A549 (cell line): ENCODE data around the gene CLMN. TPM values are rescaled to one million over a fixed set of nuclear protein-coding genes. Genes with fewer than 3 reads are reported as not detected.
A peak's percentile ranks its signal among the peaks of the same experiment; 100 is the strongest.

ENCODE experiments used
- ATAC-seq, 2 experiments: fragments of 200-7000 bp in 1 of 2; fragments of >200 bp in 1 of 2; cut with Nextera tagmentation in 1 of 2; cut with Tn5 transposase in 1 of 2; 3 replicates each; pipeline versions ENCODE4 v1.8.0 to v1.9.1; 2018 to 2020; ENCODE audit warnings: mild to moderate bottlenecking in 1 of 2, moderate library complexity in 1 of 2
- CTCF ChIA-PET: fragments of 300-600 bp; sonication (Branson Sonifier 250); formaldehyde crosslinking; extraction: SDS; loops from one replicate; lab custom pipeline; 2021; ENCODE audit warnings: antibody characterized with exemption, inconsistent platforms; lab: Yijun Ruan, JAX
- POLR2A ChIA-PET: fragments of 350-600 bp; formaldehyde crosslinking; extraction: SDS; loops from one replicate; lab custom pipeline; 2021; ENCODE audit warnings: antibody characterized with exemption, inconsistent platforms; lab: Yijun Ruan, JAX
- DNase-seq, 2 experiments: peaks; one replicate each; pipeline versions ENCODE4 v3.0.0 to v3.0.0-alpha.2; 2011 to 2016; ENCODE audit warnings: low read depth in 1 of 2, low spot score in 1 of 2
- FAIRE-seq: peaks from 2 replicates; lab custom pipeline; 2011; peaks lifted over from hg19 to GRCh38; lab: Jason Lieb, UNC
- H3K27ac ChIP-seq, 2 experiments: fragments of >200 bp; sonication (Bioruptor Twin); formaldehyde crosslinking; 3 replicates each; pipeline ENCODE4 v1.5.1; 2016 to 2017
- H3K4me1 ChIP-seq: fragments of >200 bp; sonication (Bioruptor Twin); formaldehyde crosslinking; 3 replicates; pipeline ENCODE4 v1.6.1; 2016
- H3K4me2 ChIP-seq: fragments of >200 bp; sonication (Bioruptor Twin); formaldehyde crosslinking; 3 replicates; pipeline ENCODE4 v1.6.1; 2016
- H3K4me3 ChIP-seq: fragments of >200 bp; sonication (Bioruptor Twin); formaldehyde crosslinking; 3 replicates; pipeline ENCODE4 v1.5.1; 2016
- H3K9me3 ChIP-seq: fragments of >200 bp; sonication (Bioruptor Twin); formaldehyde crosslinking; 3 replicates; pipeline ENCODE4 v1.6.1; 2016
- BCL3 ChIP-seq: fragments of >200 bp; sonication (Bioruptor Twin); formaldehyde crosslinking; IDR thresholded peaks from 3 replicates; pipeline ENCODE4 v1.6.1; 2016
- BHLHE40 ChIP-seq: IDR thresholded peaks from 2 replicates; pipeline ENCODE4 v1.6.1; 2012; ENCODE audit warnings: low read depth, low read length, inconsistent platforms
- CEBPB ChIP-seq, 2 experiments: fragments of >200 bp in 1 of 2; sonication (Bioruptor Twin) in 1 of 2; formaldehyde crosslinking in 1 of 2; IDR thresholded peaks; 2 replicates each; pipeline ENCODE4 v1.6.1; 2012 to 2016
- CTCF ChIP-seq: fragments of >200 bp; sonication (Bioruptor Twin); formaldehyde crosslinking; IDR thresholded peaks from 3 replicates; pipeline ENCODE4 v1.5.1; 2016
- EHF ChIP-seq: fragments of 250-450 bp; sonication (Bioruptor Pico); IDR thresholded peaks from 2 replicates; pipeline ENCODE4 v1.5.0; 2020; ENCODE audit warnings: mild to moderate bottlenecking
- EP300 ChIP-seq, 2 experiments: fragments of >200 bp; sonication (Bioruptor Twin); formaldehyde crosslinking; IDR thresholded peaks; 2 replicates in 1 of 2; 3 replicates in 1 of 2; pipeline ENCODE4 v1.6.1; 2016 to 2017
- ESRRA ChIP-seq: fragments of 150-350 bp; IDR thresholded peaks from 2 replicates; pipeline ENCODE4 v1.6.1; 2014; ENCODE audit warnings: mild to moderate bottlenecking, low read length, borderline replicate concordance
- FOXS1 ChIP-seq: fragments of 250-450 bp; sonication (Bioruptor Pico); IDR thresholded peaks from 2 replicates; pipeline ENCODE4 v1.5.0; 2020; ENCODE audit warnings: mild to moderate bottlenecking, moderate library complexity
- GATA3 ChIP-seq: IDR thresholded peaks from 2 replicates; pipeline ENCODE4 v1.6.1; 2012; ENCODE audit warnings: borderline replicate concordance
- HOXB13 ChIP-seq: fragments of 250-450 bp; sonication (Bioruptor Pico); IDR thresholded peaks from 2 replicates; pipeline ENCODE4 v1.5.0; 2020; ENCODE audit warnings: low read depth, mild to moderate bottlenecking, moderate library complexity
- JUN ChIP-seq, 2 experiments: fragments of >200 bp; sonication (Bioruptor Twin); formaldehyde crosslinking; IDR thresholded peaks; 2 replicates in 1 of 2; 3 replicates in 1 of 2; pipeline ENCODE4 v1.6.1; 2016 to 2017
- MAX ChIP-seq: IDR thresholded peaks from 2 replicates; pipeline ENCODE4 v1.6.1; 2012
- MAZ ChIP-seq: fragments of 150-350 bp; IDR thresholded peaks from 2 replicates; pipeline ENCODE4 v1.6.1; 2014; ENCODE audit warnings: antibody characterized with exemption, low read depth, low read length, borderline replicate concordance
- MYC ChIP-seq: IDR thresholded peaks from 2 replicates; pipeline ENCODE4 v1.6.1; 2012; ENCODE audit warnings: mild to moderate bottlenecking, inconsistent platforms, low read length, improper control_type of control experiment, borderline replicate concordance
- NFE2L2 ChIP-seq: fragments of 150-350 bp; conservative IDR thresholded peaks from 2 replicates; pipeline ENCODE4 v1.6.1; 2014; ENCODE audit warnings: low read length
- NPAS2 ChIP-seq: fragments of 250-450 bp; sonication (Bioruptor Pico); IDR thresholded peaks from 2 replicates; pipeline ENCODE4 v1.8.0; 2022; ENCODE audit warnings: mild to moderate bottlenecking, moderate library complexity, borderline replicate concordance
- NR3C1 ChIP-seq: fragments of >200 bp; sonication (Bioruptor Twin); formaldehyde crosslinking; IDR thresholded peaks from 3 replicates; pipeline ENCODE4 v1.6.1; 2017
- PBX3 ChIP-seq: IDR thresholded peaks from 2 replicates; pipeline ENCODE4 v1.6.1; 2012
- PHF8 ChIP-seq: fragments of 200-600 bp; sonication (generic); IDR thresholded peaks from 2 replicates; pipeline ENCODE4 v1.6.1; 2016; ENCODE audit warnings: low read depth, mild to moderate bottlenecking, antibody characterized with exemption, moderate library complexity, borderline replicate concordance
- POLR2A ChIP-seq: IDR thresholded peaks from 2 replicates; pipeline ENCODE4 v1.6.1; 2012; ENCODE audit warnings: mild to moderate bottlenecking, low read length
- POLR2AphosphoS2 ChIP-seq: conservative IDR thresholded peaks from 2 replicates; pipeline ENCODE4 v1.6.1; 2012; ENCODE audit warnings: low read length, improper control_type of control experiment, inconsistent platforms
- RAD21 ChIP-seq, 2 experiments: fragments of >200 bp in 1 of 2; sonication (Bioruptor Twin) in 1 of 2; formaldehyde crosslinking in 1 of 2; IDR thresholded peaks in 1 of 2; conservative IDR thresholded peaks in 1 of 2; 2 replicates in 1 of 2; 3 replicates in 1 of 2; pipeline ENCODE4 v1.6.1; 2012 to 2018; ENCODE audit warnings: inconsistent platforms in 1 of 2
- RARB ChIP-seq: fragments of 250-450 bp; sonication (Bioruptor Pico); IDR thresholded peaks from 2 replicates; pipeline ENCODE4 v1.8.0; 2021; ENCODE audit warnings: mild to moderate bottlenecking, moderate library complexity
- RFX5 ChIP-seq: fragments of 450-650 bp; IDR thresholded peaks from 2 replicates; pipeline ENCODE4 v1.7.1; 2014; ENCODE audit warnings: antibody characterized with exemption, mild to moderate bottlenecking, moderate library complexity
- RNF2 ChIP-seq: fragments of 200-600 bp; sonication (generic); IDR thresholded peaks from 2 replicates; pipeline ENCODE4 v1.6.1; 2016; ENCODE audit warnings: low read depth, mild to moderate bottlenecking, antibody characterized with exemption, moderate library complexity, borderline replicate concordance
- SMC3 ChIP-seq: fragments of >200 bp; sonication (Bioruptor Twin); formaldehyde crosslinking; IDR thresholded peaks from 3 replicates; pipeline ENCODE4 v1.6.1; 2018; ENCODE audit warnings: inconsistent platforms
- SREBF2 ChIP-seq: fragments of 450-650 bp; IDR thresholded peaks from 2 replicates; pipeline ENCODE4 v1.6.1; 2014; ENCODE audit warnings: mild to moderate bottlenecking, moderate library complexity
- USF2 ChIP-seq: fragments of 450-650 bp; IDR thresholded peaks from 2 replicates; pipeline ENCODE4 v1.6.1; 2014; ENCODE audit warnings: antibody characterized with exemption
- ZNF302 ChIP-seq: fragments of 250-450 bp; sonication (Bioruptor Pico); IDR thresholded peaks from 2 replicates; pipeline ENCODE4 v1.9.0; 2021; ENCODE audit warnings: inconsistent platforms, mild to moderate bottlenecking, moderate library complexity
- ZSCAN20 ChIP-seq: fragments of 250-450 bp; sonication (Bioruptor Pico); IDR thresholded peaks from 2 replicates; pipeline ENCODE4 v1.8.0; 2022; ENCODE audit warnings: mild to moderate bottlenecking, moderate library complexity
- WGBS: methylation state at CpG from one replicate; pipeline ENCODE4 v1.1.6; 2017; ENCODE audit errors: missing lambda C conversion rate; 5-methylcytosine and 5-hydroxymethylcytosine counted together
- polyA plus RNA-seq, 4 experiments: library from polyadenylated mRNA; depleted of rRNA in 3 of 4; stranded (reverse); fragments of >200 nt; fragmentation: RNase III in 1 of 4; extraction: RNeasy Plus Mini Kit Qiagen cat#74134 plus additional on column Dnase treatment in 1 of 4; gene quantifications; 2 replicates in 3 of 4; 3 replicates in 1 of 4; pipeline ENCODE4 v1.2.3, GENCODE V29; 2011 to 2017

The CLMN gene
- polyA plus RNA-seq, 2 of the 4 experiments (the other 2 are of a cell fraction), result 2.9 to 10.6 TPM

- under 1% methylated on average over 25 of the region's 77 CpGs for WGBS
- H3K27ac ChIP-seq, result peak within 1 kb of the TSS; percentile 89 to 96
- POLR2A ChIA-PET, result interaction anchor here (0.8 kb wide), 1 partner anchor 28 kb away, joined by 4 read pairs; no protein-coding TSS in a partner anchor
- no peaks in the 10 kb centered on the region for H3K9me3 ChIP-seq
- peaks cover 13% of the 10 kb centered on the region; the same call in 2 of the 3 replicates for H3K4me1 ChIP-seq
- DNase-seq, result peak; percentile 94 to 95
- H3K4me2 ChIP-seq, result peak within 1 kb of the TSS; percentile 93
- FAIRE-seq, result no peak
- ATAC-seq, result peak; percentile 92 to 95
- CTCF ChIA-PET, result no interaction called here
- peak within 1 kb of the TSS; percentile 68 for H3K4me3 ChIP-seq
- TF ChIP-seq PHF8 (peak; percentile 98), NFE2L2 (no peak), USF2 (no peak), EP300 (IDR thresholded peaks at IDR 0.05) (no peak), RNF2 (no peak), NPAS2 (CRISPR knock-in tag) (no peak), RAD21 (conservative IDR thresholded peaks at IDR 0.05 in 1 of 2, IDR thresholded peaks at IDR 0.05 in 1 of 2) (no peak), SREBF2 (peak; percentile 36; the same call in 1 of the 2 replicates), SMC3 (no peak), PBX3 (no peak), ESRRA (no peak), CTCF (no peak), ZNF302 (CRISPR knock-in tag) (no peak), JUN (IDR thresholded peaks at IDR 0.05) (peak; percentile 33 to 83; a peak in 4 of 5 replicates), CEBPB (IDR thresholded peaks at IDR 0.05) (no peak), MAX (peak; percentile 79), RFX5 (0 out of 2 replicates have a peak, but pooled peaks have one; percentile 22), FOXS1 (CRISPR knock-in tag) (no peak), MYC (peak; percentile 77), NR3C1 (no peak), GATA3 (0 out of 2 replicates have a peak, but pooled peaks have one; percentile 9), MAZ (peak; percentile 89; the same call in 1 of the 2 replicates), HOXB13 (CRISPR knock-in tag) (no peak), BHLHE40 (no peak), EHF (CRISPR knock-in tag) (no peak), POLR2A (peak; percentile 48), ZSCAN20 (CRISPR knock-in tag) (no peak), RARB (CRISPR knock-in tag) (no peak), POLR2AphosphoS2 (no peak), BCL3 (peak; percentile 74; the same call in 1 of the 3 replicates)
Measured at GRCh38 chr14:95157327-95158189, 162.2 kb downstream of the CLMN start, which contains the start of gene DICER1. DICER1 (minus strand) TSS chr14:95157529; CDS start chr14:95133458, 24,071 bp downstream.
